Cardiac muscle cell (in vitro differentiated cells and primary cell): Measurements from ENCODE around the gene TNFSF15. TPM values are rescaled to one million over a fixed set of nuclear protein-coding genes. Genes with fewer than 3 reads are reported as not detected.

Source experiments
- DNase-seq, 2 donors: peaks; one replicate each; pipeline versions ENCODE4 v3.0.0 to v3.0.0-alpha.2; 2010 to 2017; ENCODE audit warnings: low read depth in 1 of 2, low spot score in 1 of 2
- H3K27ac ChIP-seq: fragments of 200-600 bp; sonication (generic); 2 replicates; pipeline ENCODE4 v1.5.1; 2016
- H3K27me3 ChIP-seq: fragments of 200-600 bp; sonication (generic); 2 replicates; pipeline ENCODE4 v1.6.0; 2016; ENCODE audit warnings: control low read depth
- H3K36me3 ChIP-seq: fragments of 200-600 bp; sonication (generic); 2 replicates; pipeline ENCODE4 v1.5.1; 2016; ENCODE audit warnings: control low read depth
- H3K4me1 ChIP-seq: fragments of 200-600 bp; sonication (generic); 2 replicates; pipeline ENCODE4 v1.8.1; 2017; ENCODE audit warnings: low read depth, mild to moderate bottlenecking, mixed run types
- H3K4me3 ChIP-seq: fragments of 200-600 bp; sonication (generic); 2 replicates; pipeline ENCODE4 v1.5.1; 2016; ENCODE audit warnings: mild to moderate bottlenecking
- H3K9me3 ChIP-seq: fragments of 200-600 bp; sonication (generic); 2 replicates; pipeline ENCODE4 v1.5.1; 2017; ENCODE audit warnings: low read depth, mild to moderate bottlenecking, control low read depth
- polyA plus RNA-seq: library from polyadenylated mRNA; unstranded; fragments of >200 nt; fragmentation: Nextera tagmentation; extraction: Ambion mirVana; gene quantifications from 2 replicates; pipeline ENCODE4 v1.2.1, GENCODE V29; 2016
- total RNA-seq: library from RNA; depleted of rRNA; stranded (reverse); fragments of >200 nt; gene quantifications from 2 replicates; pipeline ENCODE4 v1.2.3, GENCODE V29; 2016
- TF ChIP-seq, protein P1 (sequence below): IDR thresholded peaks from 2 replicates; pipeline ENCODE4 v1.5.1; 2012; ENCODE audit warnings: low read depth, mild to moderate bottlenecking, low read length

Gene TNFSF15
- total and polyA plus RNA-seq, 2 experiments from 2014 or later: not detected

DNA sequence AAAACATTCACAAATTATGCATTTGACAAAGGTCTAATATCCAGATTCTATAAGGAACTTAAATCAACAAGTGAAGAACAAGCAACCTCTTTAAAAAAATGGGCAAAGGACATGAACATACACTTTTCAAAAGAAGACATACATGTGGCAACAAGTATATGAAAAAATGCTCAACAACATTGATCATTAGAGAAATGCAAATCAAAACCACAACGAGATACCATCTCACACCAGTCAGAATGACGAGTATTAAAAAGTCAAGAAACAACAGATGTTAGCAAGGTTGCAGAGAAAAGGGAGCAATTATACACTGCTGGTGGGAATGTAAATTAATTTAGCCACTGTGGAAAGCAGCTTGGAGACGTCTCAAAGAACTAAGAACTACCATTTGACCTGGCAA, 38.9 kb upstream of the TNFSF15 start:
- Histone ChIP-seq H3K9me3 (no peaks in the 10 kb centered on the region), H3K4me3 (no peak overlapping the region), H3K27ac (no peak overlapping the region), H3K36me3 (no peaks in the 10 kb centered on the region), H3K4me1 (no peaks in the 10 kb centered on the region), H3K27me3 (peaks cover 6% of the 10 kb centered on the region)
- TF ChIP-seq, protein P1, sequence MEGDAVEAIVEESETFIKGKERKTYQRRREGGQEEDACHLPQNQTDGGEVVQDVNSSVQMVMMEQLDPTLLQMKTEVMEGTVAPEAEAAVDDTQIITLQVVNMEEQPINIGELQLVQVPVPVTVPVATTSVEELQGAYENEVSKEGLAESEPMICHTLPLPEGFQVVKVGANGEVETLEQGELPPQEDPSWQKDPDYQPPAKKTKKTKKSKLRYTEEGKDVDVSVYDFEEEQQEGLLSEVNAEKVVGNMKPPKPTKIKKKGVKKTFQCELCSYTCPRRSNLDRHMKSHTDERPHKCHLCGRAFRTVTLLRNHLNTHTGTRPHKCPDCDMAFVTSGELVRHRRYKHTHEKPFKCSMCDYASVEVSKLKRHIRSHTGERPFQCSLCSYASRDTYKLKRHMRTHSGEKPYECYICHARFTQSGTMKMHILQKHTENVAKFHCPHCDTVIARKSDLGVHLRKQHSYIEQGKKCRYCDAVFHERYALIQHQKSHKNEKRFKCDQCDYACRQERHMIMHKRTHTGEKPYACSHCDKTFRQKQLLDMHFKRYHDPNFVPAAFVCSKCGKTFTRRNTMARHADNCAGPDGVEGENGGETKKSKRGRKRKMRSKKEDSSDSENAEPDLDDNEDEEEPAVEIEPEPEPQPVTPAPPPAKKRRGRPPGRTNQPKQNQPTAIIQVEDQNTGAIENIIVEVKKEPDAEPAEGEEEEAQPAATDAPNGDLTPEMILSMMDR: no peak
- no peak for DNase-seq

DNA sequence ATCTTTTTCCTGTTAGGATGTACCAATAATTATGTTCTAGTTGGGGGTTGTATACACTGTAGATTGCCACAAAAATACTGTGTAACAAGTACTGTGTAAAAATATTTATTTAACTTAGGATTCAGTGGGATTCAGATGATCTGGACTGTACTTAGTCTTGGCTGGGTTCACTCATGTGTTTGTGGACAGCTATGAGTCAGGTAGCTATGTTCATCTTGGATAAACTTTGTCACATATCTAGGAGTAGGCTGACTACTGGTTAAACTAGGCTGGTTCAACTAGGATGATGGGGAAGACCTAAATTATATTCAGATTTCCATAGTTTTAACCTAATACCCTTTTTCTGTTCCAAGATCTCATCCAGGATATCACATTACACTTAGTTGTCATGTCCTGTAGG, 32.1 kb upstream of the TNFSF15 start:
- H3K4me1 ChIP-seq: no peaks in the 10 kb centered on the region
- no peaks in the 10 kb centered on the region for H3K9me3 ChIP-seq
- peaks cover 24% of the 10 kb centered on the region for H3K27me3 ChIP-seq
- TF ChIP-seq, protein P1: no peak
- no peak for DNase-seq
- H3K27ac ChIP-seq: no peak overlapping the region
- no peaks in the 10 kb centered on the region for H3K36me3 ChIP-seq
- no peak overlapping the region for H3K4me3 ChIP-seq

GRCh38 chr9:114836769-114837168, 30.9 kb upstream of the TNFSF15 start:
- Histone ChIP-seq H3K36me3 (no peaks in the 10 kb centered on the region), H3K9me3 (no peaks in the 10 kb centered on the region), H3K27ac (no peak overlapping the region), H3K4me3 (no peak overlapping the region), H3K27me3 (peaks cover 24% of the 10 kb centered on the region), H3K4me1 (no peaks in the 10 kb centered on the region)
- no peak for DNase-seq
- TF ChIP-seq, protein P1: no peak

GRCh38 chr9:114834386-114834785, 28.5 kb upstream of the TNFSF15 start:
- Histone ChIP-seq H3K9me3 (no peaks in the 10 kb centered on the region), H3K4me3 (no peak overlapping the region), H3K36me3 (no peaks in the 10 kb centered on the region), H3K27me3 (peaks cover 39% of the 10 kb centered on the region), H3K27ac (no peak overlapping the region), H3K4me1 (no peaks in the 10 kb centered on the region)
- no peak for DNase-seq
- TF ChIP-seq, protein P1: no peak

DNA sequence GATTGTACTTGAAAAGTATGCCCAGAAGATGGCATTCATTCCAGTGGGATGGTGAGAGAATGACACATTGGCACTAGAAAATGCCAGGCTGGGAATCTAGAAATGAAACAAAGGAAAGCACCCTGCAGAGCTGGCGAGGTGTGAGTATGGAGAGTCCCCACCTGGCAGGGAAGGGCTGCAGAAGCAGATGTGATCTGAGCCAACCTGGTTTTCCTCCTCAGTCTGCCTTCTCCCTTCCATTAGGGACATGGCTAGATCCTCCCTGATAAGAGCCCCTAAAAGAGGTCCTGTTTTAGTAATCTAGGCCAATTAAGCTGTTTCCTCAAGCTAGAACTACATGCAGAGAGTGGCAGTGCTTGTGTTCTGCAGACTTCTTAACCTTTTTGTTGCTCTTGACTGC, 24.7 kb upstream of the TNFSF15 start:
- TF ChIP-seq, protein P1: no peak
- Histone ChIP-seq H3K27me3 (peaks cover 75% of the 10 kb centered on the region), H3K27ac (no peak overlapping the region), H3K9me3 (no peaks in the 10 kb centered on the region), H3K4me1 (no peaks in the 10 kb centered on the region), H3K36me3 (no peaks in the 10 kb centered on the region), H3K4me3 (no peak overlapping the region)
- DNase-seq: no peak
